NCI-H82 treated with DMSO at 0.1 percent for 48 hours (cell line): ENCODE results near the gene MOGAT3.
A peak's percentile ranks its signal among the peaks of the same experiment; 100 is the strongest.

Experiments
- DNase-seq: peaks from one replicate; lab custom pipeline; 2025; ENCODE audit not compliant: unreplicated experiment; lab: John Stamatoyannopoulos, UW

MOGAT3 gene

GRCh38 chr7:101200862-101201599 lies at the start of gene MOGAT3:
MOGAT3 (minus strand) TSS chr7:101201036; CDS start chr7:101200854, 182 bp downstream.
- no peak for DNase-seq

- DNase-seq: no peak
These were observed 49.5 kb upstream of the MOGAT3 start for GRCh38 chr7:101250324-101250723.

DNA sequence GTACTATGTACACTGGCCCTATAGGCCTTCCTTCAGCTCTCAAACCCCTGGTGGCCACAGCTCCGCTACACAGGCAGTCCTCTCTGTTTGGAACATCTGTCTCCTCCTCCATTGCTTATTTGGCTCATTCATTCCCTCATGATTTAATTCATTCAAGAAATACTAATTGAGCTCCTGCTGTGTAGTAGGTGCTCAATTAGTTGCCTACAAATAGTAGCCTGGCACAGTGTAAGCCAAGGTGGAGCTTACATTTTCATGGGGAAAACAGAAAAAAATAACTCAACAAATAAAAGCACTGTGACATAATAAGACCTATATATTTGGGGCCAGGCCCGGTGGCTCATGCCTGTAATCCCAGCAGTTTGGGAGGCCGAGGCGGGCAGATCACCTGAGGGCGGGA lies 47.4 kb upstream of the MOGAT3 start:
- no peak for DNase-seq

DNA sequence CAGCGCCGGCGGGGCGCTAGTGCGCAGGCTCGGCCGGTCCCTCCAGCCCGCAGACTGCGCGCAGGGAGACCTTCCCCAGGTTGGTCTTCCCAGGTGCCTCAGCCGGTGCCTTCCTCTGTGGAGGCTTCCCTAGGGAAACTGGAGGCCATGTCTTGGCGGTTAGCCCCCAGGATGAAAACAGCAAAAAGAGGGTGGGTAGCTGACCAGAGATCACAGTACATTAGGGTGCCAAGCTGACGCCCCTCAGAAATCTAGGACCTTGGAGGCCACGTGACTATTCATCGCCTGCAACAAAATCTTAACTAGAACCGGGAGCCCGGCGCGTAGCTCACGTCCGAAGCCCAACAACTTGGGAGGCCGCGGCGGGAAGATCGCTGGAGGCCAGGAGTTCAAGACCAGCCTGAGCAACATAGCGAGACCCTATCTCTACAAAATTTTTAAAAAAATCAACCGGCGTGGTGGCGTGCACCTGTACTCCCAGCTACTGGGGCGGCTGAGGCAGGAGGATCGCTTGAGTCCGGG lies 44.4 kb upstream of the MOGAT3 start:
- DNase-seq: no peak

DNA sequence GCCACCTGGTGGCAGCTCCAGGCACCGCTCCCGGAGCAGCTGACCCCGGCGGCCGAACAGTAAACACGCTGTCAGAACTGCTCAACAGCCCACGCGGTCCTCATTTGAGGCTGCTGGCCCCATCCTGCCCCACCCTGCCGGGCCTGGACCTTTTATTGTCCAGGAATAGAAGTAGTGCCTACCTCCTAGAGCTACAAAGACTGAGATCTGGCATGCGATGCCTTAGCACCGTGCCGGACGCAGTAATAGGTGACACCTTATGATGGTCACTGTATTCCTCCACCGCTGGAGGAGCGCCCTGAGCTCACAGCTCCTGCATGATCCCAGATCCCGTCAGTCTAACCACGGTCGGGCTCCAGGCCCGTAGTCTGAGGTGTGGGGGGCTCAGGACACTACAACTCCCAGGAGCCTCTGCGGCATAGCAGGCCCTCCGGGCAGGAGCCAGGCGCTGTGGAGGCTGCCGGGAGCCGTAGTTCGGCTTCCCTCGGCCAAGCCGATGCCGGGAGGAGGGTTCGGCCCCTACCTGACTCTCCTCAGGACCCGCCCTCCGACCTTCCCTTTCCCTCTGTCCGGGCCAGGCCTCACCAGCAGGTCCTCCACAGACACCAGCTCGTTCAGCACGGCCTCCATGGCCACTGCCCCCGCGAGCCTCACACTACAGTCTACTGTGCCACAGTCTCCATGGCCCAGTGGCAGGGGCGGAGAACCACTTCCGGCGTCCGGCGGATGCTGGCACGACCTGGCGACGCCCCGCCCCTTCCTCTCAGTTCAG lies 43.7 kb upstream of the MOGAT3 start, which contains the start of gene FIS1:
FIS1 (minus strand) TSS at position 707 of the 772 bp plus-strand sequence; CDS start at position 630, 77 bp downstream.
- DNase-seq: peak; percentile 73

- DNase-seq: no peak
These were observed 43.0 kb upstream of the MOGAT3 start for GRCh38 chr7:101243646-101244374.

- DNase-seq: no peak
These were observed 40.9 kb upstream of the MOGAT3 start for GRCh38 chr7:101241443-101242349.

GRCh38 chr7:101241015-101241363 lies 40.2 kb upstream of the MOGAT3 start:
- DNase-seq: no peak

GRCh38 chr7:101240226-101241014 lies 39.6 kb upstream of the MOGAT3 start:
- DNase-seq: no peak

DNA sequence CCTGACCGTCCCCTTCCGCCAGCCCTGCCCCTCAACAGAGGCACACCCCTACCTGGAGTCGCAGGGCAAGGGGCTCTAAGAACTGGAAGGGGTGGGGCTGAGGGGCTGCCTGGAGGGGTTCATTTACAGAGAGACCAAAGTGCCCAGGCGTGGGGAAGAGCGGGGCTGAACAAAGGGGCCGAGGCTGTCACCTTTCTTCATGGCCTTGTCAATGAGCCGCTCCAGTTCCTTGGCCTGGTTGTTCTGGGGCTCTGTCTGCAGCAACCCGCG lies 39.0 kb upstream of the MOGAT3 start:
- DNase-seq: no peak

GRCh38 chr7:101239191-101239950 lies 38.5 kb upstream of the MOGAT3 start:
- DNase-seq: no peak

GRCh38 chr7:101238226-101239182 lies 37.7 kb upstream of the MOGAT3 start:
- no peak for DNase-seq

DNA sequence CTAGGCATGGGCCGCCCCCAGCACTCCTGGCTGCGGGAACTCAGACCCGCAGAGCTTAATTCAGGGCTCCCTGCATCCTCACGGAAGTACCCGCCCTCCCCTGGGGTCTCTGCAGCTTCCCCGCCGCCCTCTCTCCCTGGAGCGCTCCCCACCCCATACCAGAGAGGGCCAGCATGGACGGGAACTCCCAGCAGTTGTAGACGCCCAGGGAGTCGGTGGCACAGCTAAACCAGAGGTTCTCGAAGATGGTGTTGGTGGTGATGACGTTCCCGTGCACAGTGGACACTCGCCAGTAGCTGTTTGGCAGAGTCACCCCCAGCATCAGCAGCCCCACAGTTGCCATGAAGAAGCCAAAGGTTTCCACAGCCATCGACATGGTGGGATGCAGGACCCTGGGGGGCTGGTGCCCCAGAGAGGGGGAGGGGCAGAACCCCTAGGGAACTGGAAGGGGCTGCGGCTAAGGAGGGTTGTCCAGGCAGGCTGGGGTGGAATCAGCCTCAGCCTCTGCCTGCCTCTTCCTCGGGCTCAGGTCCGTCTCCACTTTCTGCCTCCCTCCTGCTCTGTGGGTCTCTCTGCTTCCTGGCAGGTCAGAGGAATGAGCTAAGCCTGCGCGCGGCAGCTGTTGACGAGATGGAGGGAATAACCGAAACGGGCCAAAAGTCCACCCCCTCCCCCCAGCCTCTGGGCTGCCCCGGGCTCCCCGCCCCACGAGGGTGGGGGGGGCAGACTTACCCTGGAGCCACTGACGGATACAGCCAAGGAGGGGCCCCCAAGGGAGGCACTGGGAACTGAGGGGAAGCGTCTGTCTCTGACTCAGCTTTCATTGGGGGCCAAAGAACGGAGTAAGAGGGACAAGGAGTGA lies 36.6 kb upstream of the MOGAT3 start, which contains the start of gene CLDN15:
CLDN15 (minus strand) TSS at position 597 of the 862 bp plus-strand sequence; CDS start at position 376, 221 bp downstream.
- DNase-seq: no peak

DNA sequence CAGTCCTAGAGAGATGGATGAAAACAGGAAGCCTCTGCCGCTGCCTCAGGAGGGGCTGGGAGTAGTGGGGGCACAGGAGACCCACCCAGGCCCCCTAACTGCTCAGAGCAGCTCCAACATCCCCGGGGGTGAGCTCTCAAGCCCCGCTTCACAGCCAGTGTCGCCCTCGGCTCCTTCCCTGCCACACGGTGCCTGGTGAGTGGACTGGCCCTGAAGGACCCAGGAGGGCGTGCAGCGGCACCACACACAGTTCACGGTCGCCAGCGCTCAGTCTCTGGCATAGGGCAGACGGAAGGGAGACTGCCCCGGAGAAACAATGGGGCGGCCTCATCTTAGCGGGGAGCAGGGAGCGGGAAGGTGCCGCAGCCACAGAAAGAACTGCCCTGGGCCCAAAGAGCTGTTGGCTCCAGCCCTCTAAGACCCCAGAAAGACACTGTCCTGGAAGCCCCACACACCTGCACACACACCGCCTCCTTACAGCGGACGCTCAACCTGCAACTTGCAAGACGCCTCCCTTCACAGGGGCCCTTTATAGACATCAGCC lies 35.5 kb upstream of the MOGAT3 start:
- no peak for DNase-seq

DNA sequence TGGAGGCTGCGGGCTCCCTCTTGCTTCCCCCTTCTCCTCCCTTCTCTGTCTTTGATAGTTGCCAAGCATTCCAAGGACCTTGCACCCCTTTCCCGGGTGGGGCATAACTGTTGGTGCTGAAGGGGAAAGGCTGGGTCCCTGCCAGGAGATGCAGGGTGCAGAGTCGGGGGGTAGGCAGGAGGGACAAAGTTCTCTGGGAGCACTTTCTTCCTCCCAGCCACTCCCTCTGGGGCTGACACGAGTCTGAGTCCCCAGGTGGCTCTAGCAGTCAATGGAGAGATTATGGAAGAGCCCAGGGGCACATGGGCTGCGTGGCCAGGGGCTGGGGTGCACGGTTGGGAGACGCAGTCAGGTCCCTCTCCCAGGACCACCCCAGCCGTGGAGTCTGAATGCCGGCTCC lies 34.7 kb upstream of the MOGAT3 start:
- DNase-seq: no peak

DNA sequence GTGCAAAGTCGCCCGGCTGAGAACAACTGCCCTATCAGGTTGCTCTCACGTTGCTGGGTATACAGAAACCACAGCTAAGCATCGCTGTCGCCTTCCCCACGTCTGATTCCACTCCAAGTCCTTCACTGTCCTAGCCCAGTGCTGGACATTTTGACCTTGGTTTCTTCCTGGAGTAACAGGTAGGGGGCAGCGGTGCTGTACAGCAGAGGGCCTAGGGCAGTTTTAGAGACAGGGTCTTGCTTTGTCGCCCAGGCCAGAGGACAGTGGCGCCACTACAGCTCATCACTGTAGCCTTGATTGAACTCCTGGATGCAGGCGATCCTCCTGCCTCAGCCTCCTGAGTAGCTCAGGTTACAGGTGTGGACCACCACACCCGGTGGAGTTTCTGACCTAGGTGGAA lies 34.2 kb upstream of the MOGAT3 start:
- DNase-seq: no peak

GRCh38 chr7:101234636-101235035 lies 33.8 kb upstream of the MOGAT3 start:
- DNase-seq: no peak
